ENCODE data around the gene FLRT1. TPM values are rescaled to one million over a fixed set of nuclear protein-coding genes. Genes with fewer than 3 reads are reported as not detected.
A peak's percentile ranks its signal among the peaks of the same experiment; 100 is the strongest.

The FLRT1 gene
- total and polyA plus RNA-seq, 5 donors from 2014 or later = 0.21 TPM; not detected in 4

DNA sequence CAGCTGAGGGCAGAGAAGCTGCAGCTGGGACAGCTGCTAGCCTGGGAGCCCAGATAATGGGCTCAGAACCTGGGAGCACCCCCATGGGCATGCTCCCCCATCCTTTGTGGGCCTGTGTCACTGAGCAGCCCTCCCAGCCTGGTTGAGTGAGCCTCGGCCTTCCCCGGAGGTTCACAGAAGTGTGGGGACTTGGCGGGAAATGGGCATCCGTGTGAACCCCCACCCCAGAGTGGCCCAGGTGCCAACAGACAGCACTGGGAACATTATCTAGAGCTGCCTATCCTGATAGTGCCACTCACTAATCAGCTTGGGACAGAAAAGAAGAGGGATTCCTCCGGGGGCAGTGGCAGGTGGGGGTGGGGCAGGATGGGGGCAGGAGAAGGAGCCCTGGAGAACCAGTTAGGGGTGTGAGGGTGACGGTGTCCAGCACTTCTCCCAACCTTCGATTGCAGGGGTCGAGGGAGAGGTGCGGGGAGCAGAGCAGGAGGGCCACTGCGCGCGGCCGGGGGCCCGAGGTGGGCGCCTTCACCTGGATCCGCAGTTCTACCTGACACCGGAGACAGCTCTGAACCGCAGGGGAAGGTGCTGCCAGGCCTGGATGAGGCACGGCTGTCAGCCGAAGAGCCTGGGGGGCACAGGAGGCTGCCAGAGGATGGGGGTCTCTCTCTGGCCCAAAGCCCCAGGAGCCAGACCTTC is 33.1 kb downstream of the FLRT1 start:
- Histone ChIP-seq H3K27ac (ENCODE audit: insufficient read depth, low read length, poor library complexity, severe bottlenecking) (no peak overlapping the region), H3K9me3 (ENCODE audit: control insufficient read depth in 2 of 2, low read length in 2 of 2) (no peaks in the 10 kb centered on the region), H3K27me3 (ENCODE audit: control insufficient read depth, insufficient read depth, low read length) (no peaks in the 10 kb centered on the region), H3K4me1 (ENCODE audit: control insufficient read depth, insufficient read depth, low read length, poor library complexity, severe bottlenecking) (peaks cover under 1% of the 10 kb centered on the region), H3K4me3 (ENCODE audit: low read depth, low read length) (no peak overlapping the region), H3K36me3 (ENCODE audit: control insufficient read depth, insufficient read depth, low read length) (no peaks in the 10 kb centered on the region)
- Mint-ChIP-seq H3K9me3 (no peaks in the 10 kb centered on the region), H3K36me3 (peaks cover 3% of the 10 kb centered on the region), H3K4me1 (peaks cover 0 to 1% (median under 1%) of the 10 kb centered on the region in 4 donors), H3K4me3 (no peak overlapping the region), H3K27me3 (peaks cover 7% of the 10 kb centered on the region), H3K27ac (no peak overlapping the region)
- ATAC-seq (ENCODE audit: low read depth in 2 of 2) (no peak), DNase-seq (no peak)

DNA sequence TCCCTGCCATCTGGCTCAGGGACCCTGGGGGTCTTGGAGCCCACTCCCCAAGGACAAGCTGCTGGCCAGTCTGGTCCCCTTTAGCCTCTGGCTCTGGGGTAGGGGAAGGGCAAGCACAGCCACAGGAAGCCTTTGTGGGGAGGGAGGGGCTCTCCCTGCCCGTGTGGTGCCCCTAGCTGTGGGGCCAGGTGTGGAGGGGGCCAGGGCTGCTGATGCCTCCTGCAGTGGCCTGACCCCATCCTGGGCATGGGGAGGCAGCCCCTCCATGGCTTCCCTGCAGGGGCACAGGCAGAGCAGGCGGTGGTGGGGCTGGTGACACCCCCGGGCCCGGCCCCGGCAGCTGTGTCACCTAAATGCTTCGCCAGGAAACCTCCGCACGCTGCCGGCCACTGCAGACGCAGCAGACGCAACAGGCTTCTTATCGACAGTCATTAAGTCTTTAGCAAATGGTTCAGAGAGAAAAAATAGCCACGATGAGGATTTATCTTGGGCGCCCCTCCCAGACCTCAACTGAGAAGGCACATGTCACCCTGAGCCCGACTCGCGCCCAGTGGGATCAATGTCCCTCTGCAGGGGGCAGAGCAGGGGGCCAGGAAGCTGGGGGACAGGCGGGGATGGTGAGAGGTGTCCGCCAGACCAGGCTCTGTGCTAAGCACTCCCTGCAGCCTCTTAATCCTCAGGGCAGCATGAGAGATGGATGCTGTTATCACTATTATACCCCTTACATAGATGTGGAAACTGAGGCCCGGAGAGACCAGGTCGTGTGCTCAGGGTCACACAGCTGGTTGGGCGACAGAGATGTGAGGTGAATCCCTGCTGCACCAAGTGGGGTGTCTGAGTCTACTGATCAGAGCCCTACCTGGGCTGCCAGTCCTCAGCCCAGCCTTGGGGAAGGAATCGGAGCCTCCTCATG is 33.9 kb downstream of the FLRT1 start:
- H3K27me3 ChIP-seq (ENCODE audit: control insufficient read depth, insufficient read depth, low read length) = no peaks in the 10 kb centered on the region
- H3K27ac ChIP-seq (ENCODE audit: insufficient read depth, low read length, poor library complexity, severe bottlenecking) = no peak overlapping the region
- H3K4me1 ChIP-seq (ENCODE audit: control insufficient read depth, insufficient read depth, low read length, poor library complexity, severe bottlenecking) = peaks cover 8% of the 10 kb centered on the region
- Mint-ChIP-seq H3K9me3 (no peaks in the 10 kb centered on the region), H3K4me3 (no peak overlapping the region), H3K27ac (no peak overlapping the region), H3K27me3 (peaks cover 4% of the 10 kb centered on the region), H3K36me3 (peaks cover 3% of the 10 kb centered on the region), H3K4me1 (peaks cover 0 to 9% (median 5%) of the 10 kb centered on the region in 4 donors)
- ATAC-seq (ENCODE audit: low read depth in 2 of 2) = no peak
- no peak for DNase-seq
- no peak overlapping the region for H3K4me3 ChIP-seq (ENCODE audit: low read depth, low read length)
- no peaks in the 10 kb centered on the region for H3K36me3 ChIP-seq (ENCODE audit: control insufficient read depth, insufficient read depth, low read length)
- no peaks in the 10 kb centered on the region for H3K9me3 ChIP-seq (ENCODE audit: control insufficient read depth in 2 of 2, low read length in 2 of 2)

- no peaks in the 10 kb centered on the region for H3K9me3 Mint-ChIP-seq
- H3K4me3 Mint-ChIP-seq = no peak overlapping the region
- H3K27me3 Mint-ChIP-seq = no peaks in the 10 kb centered on the region
- no peaks in the 10 kb centered on the region for H3K9me3 ChIP-seq (ENCODE audit: control insufficient read depth in 2 of 2, low read length in 2 of 2)
- no peaks in the 10 kb centered on the region for H3K27me3 ChIP-seq (ENCODE audit: control insufficient read depth, insufficient read depth, low read length)
- H3K36me3 ChIP-seq (ENCODE audit: control insufficient read depth, insufficient read depth, low read length) = no peaks in the 10 kb centered on the region
- H3K27ac Mint-ChIP-seq = no peak overlapping the region
- peaks cover 3% of the 10 kb centered on the region for H3K36me3 Mint-ChIP-seq
- peaks cover 9% of the 10 kb centered on the region for H3K4me1 ChIP-seq (ENCODE audit: control insufficient read depth, insufficient read depth, low read length, poor library complexity, severe bottlenecking)
- no peak overlapping the region for H3K4me3 ChIP-seq (ENCODE audit: low read depth, low read length)
- H3K4me1 Mint-ChIP-seq = peaks cover 0 to 9% (median 5%) of the 10 kb centered on the region in 4 donors
- H3K27ac ChIP-seq (ENCODE audit: insufficient read depth, low read length, poor library complexity, severe bottlenecking) = no peak overlapping the region
- ATAC-seq (ENCODE audit: low read depth in 2 of 2) (no peak), DNase-seq (no peak)
These were observed 34.6 kb downstream of the FLRT1 start for GRCh38 chr11:64070314-64070681.

- DNase-seq (no peak), ATAC-seq (ENCODE audit: low read depth in 2 of 2) (no peak)
- Histone ChIP-seq H3K9me3 (ENCODE audit: control insufficient read depth in 2 of 2, low read length in 2 of 2) (no peaks in the 10 kb centered on the region), H3K4me3 (ENCODE audit: low read depth, low read length) (no peak overlapping the region), H3K4me1 (ENCODE audit: control insufficient read depth, insufficient read depth, low read length, poor library complexity, severe bottlenecking) (peaks cover 9% of the 10 kb centered on the region), H3K36me3 (ENCODE audit: control insufficient read depth, insufficient read depth, low read length) (no peaks in the 10 kb centered on the region), H3K27ac (ENCODE audit: insufficient read depth, low read length, poor library complexity, severe bottlenecking) (no peak overlapping the region), H3K27me3 (ENCODE audit: control insufficient read depth, insufficient read depth, low read length) (no peaks in the 10 kb centered on the region)
- Mint-ChIP-seq H3K9me3 (no peaks in the 10 kb centered on the region), H3K4me3 (no peak overlapping the region), H3K4me1 (peaks cover 0 to 9% (median 5%) of the 10 kb centered on the region in 4 donors), H3K27me3 (no peaks in the 10 kb centered on the region), H3K36me3 (no peaks in the 10 kb centered on the region), H3K27ac (no peak overlapping the region)
These were observed 36.1 kb downstream of the FLRT1 start for GRCh38 chr11:64071849-64072248.

GRCh38 chr11:64072403-64072802 is 36.7 kb downstream of the FLRT1 start:
- peak overlapping the region in 1 of 3 donors; percentile 5 for H3K27ac Mint-ChIP-seq
- Histone ChIP-seq H3K27ac (ENCODE audit: insufficient read depth, low read length, poor library complexity, severe bottlenecking) (no peak overlapping the region), H3K9me3 (ENCODE audit: control insufficient read depth in 2 of 2, low read length in 2 of 2) (no peaks in the 10 kb centered on the region), H3K4me3 (ENCODE audit: low read depth, low read length) (no peak overlapping the region), H3K4me1 (ENCODE audit: control insufficient read depth, insufficient read depth, low read length, poor library complexity, severe bottlenecking) (peaks cover 9% of the 10 kb centered on the region), H3K27me3 (ENCODE audit: control insufficient read depth, insufficient read depth, low read length) (no peaks in the 10 kb centered on the region), H3K36me3 (ENCODE audit: control insufficient read depth, insufficient read depth, low read length) (no peaks in the 10 kb centered on the region)
- no peak for DNase-seq
- H3K4me3 Mint-ChIP-seq = no peak overlapping the region
- H3K4me1 Mint-ChIP-seq = peaks cover 0 to 9% (median 5%) of the 10 kb centered on the region in 4 donors
- no peaks in the 10 kb centered on the region for H3K9me3 Mint-ChIP-seq
- no peak for ATAC-seq (ENCODE audit: low read depth in 2 of 2)
- no peaks in the 10 kb centered on the region for H3K27me3 Mint-ChIP-seq
- no peaks in the 10 kb centered on the region for H3K36me3 Mint-ChIP-seq

DNA sequence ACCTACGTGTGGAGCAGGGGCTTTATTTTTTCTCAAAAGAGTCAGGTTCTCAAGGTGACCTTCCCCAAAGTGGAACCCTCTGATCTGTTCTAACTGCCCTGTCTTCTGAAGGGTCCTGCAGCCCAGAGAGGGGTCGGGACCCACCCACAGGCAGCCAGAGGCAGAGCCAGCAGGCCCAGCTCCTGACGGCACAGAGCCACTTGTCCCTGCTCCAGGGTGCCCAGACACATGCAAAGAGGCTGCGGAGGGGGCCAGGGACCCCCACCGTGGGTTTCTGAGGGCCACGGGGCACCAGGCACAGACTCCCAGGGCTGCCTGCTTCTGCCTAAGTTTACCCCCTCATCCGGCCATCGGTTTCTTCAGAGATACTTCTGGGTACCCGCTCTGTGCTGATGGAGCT is 37.1 kb downstream of the FLRT1 start:
- Mint-ChIP-seq H3K36me3 (no peaks in the 10 kb centered on the region), H3K27me3 (no peaks in the 10 kb centered on the region), H3K9me3 (no peaks in the 10 kb centered on the region), H3K27ac (peak overlapping the region in 1 of 3 donors; percentile 5), H3K4me1 (peaks cover 0 to 9% (median 5%) of the 10 kb centered on the region in 4 donors), H3K4me3 (no peak overlapping the region)
- DNase-seq (no peak), ATAC-seq (ENCODE audit: low read depth in 2 of 2) (no peak)
- H3K4me1 ChIP-seq (ENCODE audit: control insufficient read depth, insufficient read depth, low read length, poor library complexity, severe bottlenecking) = peaks cover 9% of the 10 kb centered on the region
- no peak overlapping the region for H3K4me3 ChIP-seq (ENCODE audit: low read depth, low read length)
- no peaks in the 10 kb centered on the region for H3K27me3 ChIP-seq (ENCODE audit: control insufficient read depth, insufficient read depth, low read length)
- no peak overlapping the region for H3K27ac ChIP-seq (ENCODE audit: insufficient read depth, low read length, poor library complexity, severe bottlenecking)
- no peaks in the 10 kb centered on the region for H3K9me3 ChIP-seq (ENCODE audit: control insufficient read depth in 2 of 2, low read length in 2 of 2)
- H3K36me3 ChIP-seq (ENCODE audit: control insufficient read depth, insufficient read depth, low read length) = no peaks in the 10 kb centered on the region

- H3K4me3 ChIP-seq (ENCODE audit: low read depth, low read length) = no peak overlapping the region
- no peak overlapping the region for H3K27ac ChIP-seq (ENCODE audit: insufficient read depth, low read length, poor library complexity, severe bottlenecking)
- Mint-ChIP-seq H3K27ac (no peak overlapping the region), H3K9me3 (no peaks in the 10 kb centered on the region), H3K4me3 (no peak overlapping the region), H3K27me3 (no peaks in the 10 kb centered on the region), H3K4me1 (peaks cover 0 to 9% (median 5%) of the 10 kb centered on the region in 4 donors), H3K36me3 (no peaks in the 10 kb centered on the region)
- ATAC-seq (ENCODE audit: low read depth in 2 of 2) (no peak), DNase-seq (no peak)
- H3K27me3 ChIP-seq (ENCODE audit: control insufficient read depth, insufficient read depth, low read length) = no peaks in the 10 kb centered on the region
- H3K4me1 ChIP-seq (ENCODE audit: control insufficient read depth, insufficient read depth, low read length, poor library complexity, severe bottlenecking) = peaks cover 9% of the 10 kb centered on the region
- H3K36me3 ChIP-seq (ENCODE audit: control insufficient read depth, insufficient read depth, low read length) = no peaks in the 10 kb centered on the region
- no peaks in the 10 kb centered on the region for H3K9me3 ChIP-seq (ENCODE audit: control insufficient read depth in 2 of 2, low read length in 2 of 2)
These were observed 37.8 kb downstream of the FLRT1 start for GRCh38 chr11:64073542-64073941.

All from CD4-positive, CD25-positive, alpha-beta regulatory T cell (primary cell).